Cardiac fibroblast (primary cell): ENCODE data around the gene DPYSL5.

ENCODE experiments used
- DNase-seq, 2 donors: peaks; one replicate each; pipeline versions ENCODE4 v3.0.0 to v3.0.0-alpha.2; 2010; ENCODE audit warnings: low read depth in 2 of 2
- H3K4me3 ChIP-seq, 2 donors: replicated peaks in 1 of 2; 1 replicate in 1 of 2; 2 replicates in 1 of 2; pipeline ENCODE4 v1.5.1; 2011; ENCODE audit warnings: low read depth in 2 of 2, low read length in 2 of 2, mild to moderate bottlenecking in 2 of 2, moderate library complexity in 1 of 2
- TF ChIP-seq, protein P1 (sequence below): IDR thresholded peaks from one replicate; pipeline ENCODE4 v1.5.1; 2011; ENCODE audit warnings: low read depth, mild to moderate bottlenecking, low read length, inconsistent platforms

The DPYSL5 gene

DNA sequence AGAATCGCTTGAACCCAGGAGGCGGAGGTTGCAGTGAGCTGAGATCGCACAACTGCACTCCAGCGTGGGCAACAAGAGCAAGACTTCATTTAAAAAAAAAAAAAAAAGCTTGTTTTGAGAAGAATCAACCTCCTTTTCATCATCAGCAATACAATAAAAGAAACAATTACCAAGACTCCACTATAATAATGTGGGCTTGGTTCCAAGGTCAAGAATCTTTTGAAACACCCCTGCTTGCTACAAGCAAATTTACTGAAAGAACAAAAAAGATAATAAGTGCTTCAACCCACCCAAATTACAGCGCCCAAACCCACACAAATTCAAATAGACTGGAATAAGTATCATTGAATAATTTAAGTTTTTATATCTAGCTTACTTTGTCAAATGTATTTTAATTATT lies 88.9 kb downstream of the DPYSL5 start:
- DNase-seq: no peak
- TF ChIP-seq, protein P1, sequence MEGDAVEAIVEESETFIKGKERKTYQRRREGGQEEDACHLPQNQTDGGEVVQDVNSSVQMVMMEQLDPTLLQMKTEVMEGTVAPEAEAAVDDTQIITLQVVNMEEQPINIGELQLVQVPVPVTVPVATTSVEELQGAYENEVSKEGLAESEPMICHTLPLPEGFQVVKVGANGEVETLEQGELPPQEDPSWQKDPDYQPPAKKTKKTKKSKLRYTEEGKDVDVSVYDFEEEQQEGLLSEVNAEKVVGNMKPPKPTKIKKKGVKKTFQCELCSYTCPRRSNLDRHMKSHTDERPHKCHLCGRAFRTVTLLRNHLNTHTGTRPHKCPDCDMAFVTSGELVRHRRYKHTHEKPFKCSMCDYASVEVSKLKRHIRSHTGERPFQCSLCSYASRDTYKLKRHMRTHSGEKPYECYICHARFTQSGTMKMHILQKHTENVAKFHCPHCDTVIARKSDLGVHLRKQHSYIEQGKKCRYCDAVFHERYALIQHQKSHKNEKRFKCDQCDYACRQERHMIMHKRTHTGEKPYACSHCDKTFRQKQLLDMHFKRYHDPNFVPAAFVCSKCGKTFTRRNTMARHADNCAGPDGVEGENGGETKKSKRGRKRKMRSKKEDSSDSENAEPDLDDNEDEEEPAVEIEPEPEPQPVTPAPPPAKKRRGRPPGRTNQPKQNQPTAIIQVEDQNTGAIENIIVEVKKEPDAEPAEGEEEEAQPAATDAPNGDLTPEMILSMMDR: no peak
- no peak overlapping the region for H3K4me3 ChIP-seq

DNA sequence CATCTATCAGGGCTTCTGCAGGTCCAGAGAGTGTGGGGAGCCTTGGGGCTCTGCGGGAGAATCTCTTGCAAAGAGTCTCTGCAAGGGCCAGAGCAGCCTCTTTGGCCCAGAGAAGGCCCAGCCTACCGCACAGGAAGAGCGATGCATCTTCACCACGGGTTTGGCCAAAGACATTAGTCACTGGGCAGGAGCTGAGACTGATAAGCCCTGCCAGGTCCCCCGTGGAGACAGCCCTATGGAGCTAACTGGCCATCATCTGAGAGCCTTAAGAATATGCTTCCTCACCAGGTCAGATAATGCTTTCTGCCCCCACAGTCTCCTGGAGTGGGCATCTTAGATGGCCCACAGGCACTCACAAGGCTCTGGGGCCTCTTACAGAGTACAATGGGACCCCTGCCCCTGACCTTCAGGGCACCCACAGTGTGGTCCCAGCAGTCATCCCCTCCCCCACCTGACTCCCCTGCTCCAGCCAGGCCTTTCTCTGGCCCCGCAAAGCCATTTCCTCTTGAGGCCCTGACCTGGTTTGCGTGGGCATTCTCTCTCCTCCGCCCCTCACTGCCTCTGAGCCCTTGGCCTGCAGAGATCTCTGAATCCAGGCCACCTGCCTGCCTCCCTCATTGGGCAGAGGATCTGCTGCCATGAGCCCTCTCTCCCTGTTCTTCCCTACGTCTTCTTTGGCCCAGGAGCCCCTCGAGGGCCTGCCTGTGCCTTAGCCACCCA lies 90.6 kb downstream of the DPYSL5 start:
- TF ChIP-seq, protein P1: no peak
- DNase-seq: no peak

DNA sequence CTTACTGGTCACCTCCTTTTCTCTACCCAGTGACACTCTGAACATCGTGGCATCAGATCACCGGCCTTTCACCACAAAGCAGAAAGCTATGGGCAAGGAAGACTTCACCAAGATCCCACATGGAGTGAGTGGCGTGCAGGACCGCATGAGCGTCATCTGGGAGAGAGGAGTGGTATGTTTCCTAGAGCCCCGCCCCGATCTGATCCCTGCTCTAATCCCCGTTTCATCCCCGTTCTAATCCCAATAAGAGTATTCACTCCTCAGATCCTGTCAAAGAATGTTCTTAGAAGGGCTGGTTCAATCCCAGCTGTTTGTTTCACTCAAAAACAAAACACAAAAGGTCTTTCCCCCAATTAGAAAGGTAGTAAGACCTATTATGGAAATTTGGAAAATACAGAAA lies 92.1 kb downstream of the DPYSL5 start:
- TF ChIP-seq, protein P1: no peak
- no peak overlapping the region for H3K4me3 ChIP-seq
- DNase-seq: no peak

More for the DNA sequence above, 90.6 kb downstream of the DPYSL5 start:
- no peak overlapping the region for H3K4me3 ChIP-seq

DNA sequence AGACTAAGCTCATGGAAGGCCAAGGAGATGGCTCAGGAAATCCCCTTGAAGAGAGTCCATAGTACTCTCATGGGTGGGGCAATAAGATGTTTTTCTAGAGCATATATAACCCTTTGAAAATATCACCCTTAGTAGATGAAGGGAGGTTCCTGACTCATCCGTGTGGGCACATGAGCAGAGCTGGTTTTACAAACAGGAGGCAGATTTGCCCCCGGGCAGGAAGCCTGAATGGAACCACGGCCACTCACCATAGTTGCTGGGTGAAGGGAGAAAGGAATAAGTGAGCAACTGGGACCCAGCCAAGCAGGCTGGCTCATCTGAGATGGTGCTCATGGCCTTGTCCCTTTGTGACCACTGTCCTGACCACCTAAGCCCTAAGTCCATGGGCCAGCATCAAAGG lies 93.6 kb downstream of the DPYSL5 start:
- TF ChIP-seq, protein P1: no peak
- no peak overlapping the region for H3K4me3 ChIP-seq
- DNase-seq: no peak

DNA sequence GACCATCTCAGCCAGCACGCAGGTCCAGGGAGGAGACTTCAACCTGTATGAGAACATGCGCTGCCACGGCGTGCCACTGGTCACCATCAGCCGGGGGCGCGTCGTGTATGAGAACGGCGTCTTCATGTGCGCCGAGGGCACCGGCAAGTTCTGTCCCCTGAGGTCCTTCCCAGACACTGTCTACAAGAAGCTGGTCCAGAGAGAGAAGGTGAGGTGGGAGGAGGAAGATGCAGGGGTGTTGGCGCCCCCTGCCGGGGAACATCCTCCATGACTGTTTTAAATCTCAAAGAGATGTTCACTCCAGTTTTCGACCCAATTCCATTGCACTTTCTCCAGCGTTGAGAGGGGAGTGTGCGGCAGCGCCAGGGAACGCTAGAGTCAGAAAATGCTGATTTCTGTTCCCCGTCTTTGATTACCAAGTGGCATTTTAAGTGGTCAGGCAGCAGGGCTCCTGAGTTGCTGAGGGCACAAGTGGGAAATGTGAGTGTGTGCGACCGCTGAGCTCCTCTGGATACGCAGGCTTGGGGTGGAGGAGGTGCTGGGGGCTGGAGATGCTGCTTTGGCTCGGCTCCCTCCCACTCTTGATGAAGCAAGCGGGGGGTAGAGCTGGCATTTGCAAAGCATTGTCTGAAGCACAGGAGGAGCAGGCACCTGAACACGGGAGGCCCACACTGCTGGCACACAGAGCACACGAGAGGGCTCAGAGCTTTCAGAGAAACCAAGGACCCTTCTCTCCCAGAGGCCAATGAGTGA lies 94.8 kb downstream of the DPYSL5 start:
- H3K4me3 ChIP-seq: no peak overlapping the region
- TF ChIP-seq, protein P1: peak; percentile 83
- peak; percentile 66 to 67 for DNase-seq

DNA sequence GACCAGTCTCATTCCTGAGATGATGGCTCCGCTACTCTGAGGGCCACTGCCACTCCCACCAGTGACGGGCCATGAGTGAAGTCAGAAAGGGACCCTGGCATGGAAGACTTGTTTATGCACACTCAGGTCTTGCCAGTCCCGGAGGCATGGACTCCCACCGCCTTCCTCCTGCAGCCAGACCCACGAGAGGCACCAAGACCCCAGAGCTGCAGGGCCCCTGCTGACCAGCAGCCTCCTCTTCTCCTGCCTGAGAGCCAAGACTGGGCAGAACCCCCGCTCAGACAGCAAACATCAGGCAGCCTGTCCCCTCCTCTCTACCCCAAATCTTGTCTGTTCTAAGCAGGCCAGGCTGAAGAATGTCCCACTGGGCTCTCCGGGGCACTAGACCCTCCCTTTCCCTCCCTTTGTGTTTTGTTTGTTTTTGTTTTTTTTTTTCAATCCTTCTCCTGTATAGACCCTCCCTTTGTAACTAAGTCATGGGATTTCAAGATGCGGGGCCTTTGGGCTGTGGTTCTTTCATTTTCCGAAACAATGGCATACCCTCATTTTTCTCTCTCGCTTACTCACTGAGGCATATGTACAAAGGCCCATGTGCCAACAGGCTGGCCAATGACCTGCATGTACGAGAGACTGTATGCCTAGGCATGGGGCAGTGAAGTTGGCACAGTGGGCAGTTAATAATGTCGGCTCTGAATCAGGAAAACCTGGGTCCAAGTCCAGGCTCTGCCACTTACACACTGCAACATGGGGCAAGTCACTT lies 98.2 kb downstream of the DPYSL5 start:
- TF ChIP-seq, protein P1: no peak
- no peak for DNase-seq
- H3K4me3 ChIP-seq: no peak overlapping the region
